Cardiac muscle cell (in vitro differentiated cells and primary cell): Measurements from ENCODE around the gene OXER1. TPM values are rescaled to one million over a fixed set of nuclear protein-coding genes. Genes with fewer than 3 reads are reported as not detected.
A peak's percentile ranks its signal among the peaks of the same experiment; 100 is the strongest.

Source experiments
- DNase-seq, 2 donors: peaks; one replicate each; pipeline versions ENCODE4 v3.0.0 to v3.0.0-alpha.2; 2010 to 2017; ENCODE audit warnings: low read depth in 1 of 2, low spot score in 1 of 2
- H3K27ac ChIP-seq: fragments of 200-600 bp; sonication (generic); 2 replicates; pipeline ENCODE4 v1.5.1; 2016
- H3K27me3 ChIP-seq: fragments of 200-600 bp; sonication (generic); 2 replicates; pipeline ENCODE4 v1.6.0; 2016; ENCODE audit warnings: control low read depth
- H3K36me3 ChIP-seq: fragments of 200-600 bp; sonication (generic); 2 replicates; pipeline ENCODE4 v1.5.1; 2016; ENCODE audit warnings: control low read depth
- H3K4me1 ChIP-seq: fragments of 200-600 bp; sonication (generic); 2 replicates; pipeline ENCODE4 v1.8.1; 2017; ENCODE audit warnings: low read depth, mild to moderate bottlenecking, mixed run types
- H3K4me3 ChIP-seq: fragments of 200-600 bp; sonication (generic); 2 replicates; pipeline ENCODE4 v1.5.1; 2016; ENCODE audit warnings: mild to moderate bottlenecking
- H3K9me3 ChIP-seq: fragments of 200-600 bp; sonication (generic); 2 replicates; pipeline ENCODE4 v1.5.1; 2017; ENCODE audit warnings: low read depth, mild to moderate bottlenecking, control low read depth
- CTCF ChIP-seq: IDR thresholded peaks from 2 replicates; pipeline ENCODE4 v1.5.1; 2012; ENCODE audit warnings: low read depth, mild to moderate bottlenecking, low read length
- polyA plus RNA-seq: library from polyadenylated mRNA; unstranded; fragments of >200 nt; fragmentation: Nextera tagmentation; extraction: Ambion mirVana; gene quantifications from 2 replicates; pipeline ENCODE4 v1.2.1, GENCODE V29; 2016
- total RNA-seq: library from RNA; depleted of rRNA; stranded (reverse); fragments of >200 nt; gene quantifications from 2 replicates; pipeline ENCODE4 v1.2.3, GENCODE V29; 2016

Gene OXER1
- total and polyA plus RNA-seq, 2 experiments from 2014 or later, result 0.15 to 0.48 TPM

- peak in 1 of 2 donors; percentile 24 for DNase-seq
- H3K27ac ChIP-seq, result no peak overlapping the region
- H3K36me3 ChIP-seq, result no peaks in the 10 kb centered on the region
- no peaks in the 10 kb centered on the region for H3K9me3 ChIP-seq
- no peak for TF ChIP-seq CTCF
- no peaks in the 10 kb centered on the region for H3K27me3 ChIP-seq
- H3K4me1 ChIP-seq, result no peaks in the 10 kb centered on the region
- no peak overlapping the region for H3K4me3 ChIP-seq
Measured at GRCh38 chr2:42767899-42768705, 4.2 kb upstream of the OXER1 start.

DNA sequence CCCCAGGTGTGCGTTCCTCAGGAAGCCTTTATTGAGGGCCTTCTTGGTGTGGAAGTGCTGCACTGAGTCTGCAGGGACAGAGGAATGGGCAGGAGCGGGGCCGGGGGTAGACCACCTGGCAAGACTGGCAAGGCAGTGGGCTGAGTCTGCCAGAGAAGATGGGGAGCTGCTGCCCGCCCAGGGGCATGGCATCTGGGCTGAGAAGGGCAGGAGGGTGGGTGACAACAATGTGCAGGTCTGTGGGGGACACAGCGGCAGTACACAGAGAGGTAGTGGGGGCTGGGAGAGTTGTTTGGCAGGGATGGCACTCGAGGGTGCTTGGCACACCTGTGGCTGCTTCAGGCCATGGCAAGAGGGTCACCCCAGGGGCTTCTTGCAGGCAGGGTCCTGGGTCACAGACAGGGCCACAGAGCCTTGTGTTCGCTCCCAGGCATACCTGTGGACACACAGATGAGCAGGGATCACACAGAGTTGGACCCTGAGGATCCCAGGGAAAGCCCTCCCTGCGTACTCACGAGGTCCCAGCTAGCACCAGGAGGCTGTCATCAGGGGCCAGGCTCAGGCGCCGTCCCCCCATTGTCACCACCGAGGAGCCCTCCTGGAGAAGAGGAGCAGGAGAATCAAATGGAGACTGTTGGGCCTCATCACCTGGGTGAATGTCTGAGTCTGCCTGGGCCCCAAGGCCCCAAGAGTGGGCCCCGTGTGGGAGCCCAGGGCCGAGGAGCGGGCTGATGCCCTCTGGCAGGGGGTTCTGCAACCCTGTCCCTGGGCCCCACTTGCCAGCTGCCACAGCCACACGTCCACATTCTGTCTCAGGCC lies 3.4 kb upstream of the OXER1 start:
- no peak for TF ChIP-seq CTCF
- no peak overlapping the region for H3K27ac ChIP-seq
- no peaks in the 10 kb centered on the region for H3K36me3 ChIP-seq
- no peaks in the 10 kb centered on the region for H3K4me1 ChIP-seq
- H3K27me3 ChIP-seq, result no peaks in the 10 kb centered on the region
- no peaks in the 10 kb centered on the region for H3K9me3 ChIP-seq
- no peak overlapping the region for H3K4me3 ChIP-seq
- no peak for DNase-seq

DNA sequence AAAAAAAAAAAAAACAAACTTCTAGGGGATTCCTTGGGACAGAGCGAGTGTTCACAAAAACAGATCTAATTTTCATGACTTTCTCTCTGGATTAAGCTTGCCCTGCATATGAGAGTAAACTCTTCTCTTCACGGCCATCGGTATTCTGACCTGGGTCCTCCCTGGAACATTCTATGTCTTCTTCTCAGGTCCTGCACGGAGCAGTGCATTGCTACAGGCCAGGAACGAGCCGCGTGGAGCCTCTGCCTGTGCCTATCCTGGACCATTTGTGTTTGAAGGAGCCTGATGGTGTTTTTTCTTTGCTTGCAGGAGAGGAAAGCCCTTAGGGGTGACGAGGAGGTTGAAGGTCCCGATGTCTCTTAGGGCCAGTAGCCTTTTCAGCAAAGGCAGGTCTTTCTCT lies 1.8 kb upstream of the OXER1 start:
- DNase-seq, result no peak
- no peak overlapping the region for H3K27ac ChIP-seq
- no peaks in the 10 kb centered on the region for H3K9me3 ChIP-seq

DNA sequence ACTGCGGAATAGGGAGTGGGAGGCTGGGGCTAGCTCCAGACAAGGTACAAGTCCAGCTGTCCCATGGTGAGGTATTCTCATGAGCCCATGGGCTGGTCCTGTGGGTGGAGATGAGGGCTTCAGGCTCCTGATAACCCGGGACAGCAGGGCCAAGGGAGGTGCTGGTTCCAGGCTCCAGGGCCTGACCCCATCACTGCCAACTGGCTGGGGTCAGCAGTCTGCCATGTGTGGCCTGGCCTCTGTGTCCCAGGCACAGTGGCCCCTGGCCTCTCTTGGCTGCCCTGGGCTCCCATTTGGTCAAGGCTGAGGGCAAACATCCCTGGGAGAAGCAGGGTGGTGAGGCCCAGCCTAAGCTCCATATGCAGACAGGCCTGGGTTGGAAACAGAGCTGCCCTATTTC lies 966 bp upstream of the OXER1 start:
- Histone ChIP-seq H3K4me3 (no peak overlapping the region), H3K4me1 (no peaks in the 10 kb centered on the region), H3K27me3 (no peaks in the 10 kb centered on the region), H3K9me3 (no peaks in the 10 kb centered on the region), H3K27ac (no peak overlapping the region), H3K36me3 (no peaks in the 10 kb centered on the region)
- TF ChIP-seq CTCF, result no peak
- no peak for DNase-seq

More for the DNA sequence above, 1.8 kb upstream of the OXER1 start:
- H3K4me1 ChIP-seq, result no peaks in the 10 kb centered on the region
- H3K27me3 ChIP-seq, result no peaks in the 10 kb centered on the region
- H3K4me3 ChIP-seq, result no peak overlapping the region
- no peak for TF ChIP-seq CTCF
- no peaks in the 10 kb centered on the region for H3K36me3 ChIP-seq

DNA sequence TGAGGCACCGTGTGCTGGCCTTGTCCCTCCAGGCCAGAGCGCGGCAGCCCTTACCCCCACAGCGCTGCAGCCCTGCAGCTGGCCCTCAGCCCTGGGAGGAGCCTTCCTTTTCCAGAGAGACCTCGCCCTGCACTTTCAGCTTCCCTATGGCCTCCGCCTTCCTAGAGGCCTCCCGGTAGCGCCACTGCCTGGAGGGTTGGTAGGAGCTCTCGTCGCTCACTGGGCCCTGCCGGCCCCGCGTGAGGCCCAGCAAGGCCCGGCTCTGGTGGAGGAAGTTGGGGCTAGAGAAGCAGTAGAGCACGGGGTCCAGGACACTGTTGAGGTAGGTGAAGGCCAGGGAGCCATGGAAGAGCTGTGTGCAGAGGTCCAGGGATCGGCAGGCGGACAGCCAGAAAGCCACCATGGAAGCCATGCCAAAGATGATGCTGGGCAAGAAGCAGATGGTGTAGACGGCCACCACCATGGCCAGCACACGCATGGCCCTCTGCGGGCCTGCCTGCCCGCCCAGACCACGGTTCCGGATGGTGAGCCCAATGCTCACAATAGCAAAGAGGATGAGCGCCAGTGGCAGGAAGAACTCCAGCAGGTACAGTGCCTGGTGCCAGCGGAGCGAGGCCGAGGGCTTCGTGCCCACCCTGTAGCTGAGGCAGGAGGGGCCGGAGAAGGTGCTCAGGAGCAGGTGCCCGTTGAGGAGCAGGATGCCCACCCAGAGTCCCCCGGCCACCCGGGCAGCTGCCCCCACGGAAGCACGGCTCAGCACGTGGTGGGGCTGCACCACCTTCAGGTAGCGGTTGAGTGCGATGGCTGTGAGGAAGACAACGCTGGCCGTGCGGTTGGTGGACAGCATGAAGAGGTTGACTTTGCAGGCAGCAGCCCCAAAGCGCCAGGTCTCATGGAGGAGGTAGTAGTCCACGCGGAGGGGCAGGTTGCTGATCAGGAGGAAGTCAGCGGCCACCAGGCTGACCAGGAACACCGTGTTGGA lies 821 bp downstream of the OXER1 start:
- H3K27me3 ChIP-seq, result no peaks in the 10 kb centered on the region
- no peak for DNase-seq
- H3K4me3 ChIP-seq, result no peak overlapping the region
- no peak for TF ChIP-seq CTCF
- no peaks in the 10 kb centered on the region for H3K36me3 ChIP-seq
- H3K9me3 ChIP-seq, result no peaks in the 10 kb centered on the region
- H3K4me1 ChIP-seq, result no peaks in the 10 kb centered on the region
- no peak overlapping the region for H3K27ac ChIP-seq
